OCI-LY7 (cell line): Measurements from ENCODE around the gene ACBD3.

Experiments used
- CTCF ChIP-seq: fragments of 200-600 bp; sonication (generic); conservative IDR thresholded peaks from 2 replicates; pipeline ENCODE4 v1.5.1; 2014; ENCODE audit warnings: mild to moderate bottlenecking, antibody characterized with exemption, low read length, moderate library complexity, mixed read lengths
- EZH2phosphoT487 ChIP-seq: fragments of 200-600 bp; sonication (generic); IDR thresholded peaks from 2 replicates; pipeline ENCODE4 v1.6.1; 2018; ENCODE audit warnings: low read depth, borderline replicate concordance, mild to moderate bottlenecking, mixed run types, antibody characterized with exemption, low read length, moderate library complexity, mixed read lengths

DNA sequence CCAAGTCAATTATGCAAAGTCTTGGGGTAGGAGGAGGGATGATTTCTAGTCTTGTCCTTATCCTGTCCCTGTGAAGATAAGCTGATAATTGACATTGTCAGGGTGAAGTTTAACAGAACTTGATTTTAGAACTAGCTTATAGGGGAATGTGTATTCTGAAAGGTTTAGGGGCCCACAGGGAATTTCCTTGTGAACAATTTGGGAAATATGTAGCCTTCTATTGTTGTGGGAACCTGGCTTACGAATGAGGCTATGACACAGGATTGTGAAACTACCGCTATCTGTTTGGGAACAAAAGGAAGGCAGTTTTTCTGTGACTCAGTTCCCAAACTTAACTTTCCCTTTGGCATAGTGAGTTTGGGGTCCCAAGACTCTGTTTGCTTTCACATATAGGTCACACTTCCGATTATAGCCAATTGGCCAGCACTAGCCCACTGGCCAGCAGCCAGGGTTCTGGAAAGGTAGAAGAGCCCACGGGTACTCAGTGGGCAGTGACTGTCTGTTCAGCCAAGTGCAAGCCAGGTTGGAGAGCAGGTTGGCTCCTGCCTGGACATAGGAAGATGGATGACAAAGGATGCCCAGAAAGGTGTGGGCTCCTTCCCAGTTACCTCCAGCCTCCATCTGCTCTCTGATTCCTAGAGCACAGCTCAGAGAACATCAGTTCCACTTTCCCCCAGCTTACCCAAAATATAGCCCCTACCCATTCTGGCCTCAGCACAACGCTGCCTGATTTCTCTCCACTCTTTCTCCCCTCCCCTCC, 88.5 kb downstream of the ACBD3 start:
- TF ChIP-seq CTCF (no peak), EZH2phosphoT487 (no peak)
